ENCODE results near the gene DMD. TPM values are rescaled to one million over a fixed set of nuclear protein-coding genes. Genes with fewer than 3 reads are reported as not detected.

The DMD gene
- total and polyA plus RNA-seq, 12 donors = 28.5 to 228 (median 168) TPM

GRCh38 chrX:31222946-31223345, 1988.4 kb downstream of the DMD start:
- intact Hi-C loops (cut with DNase I) = no loop called here
- Histone ChIP-seq H3K27me3 (no peaks in the 10 kb centered on the region), H3K4me3 (no peak overlapping the region), H3K9me3 (no peaks in the 10 kb centered on the region), H3K27ac (no peak overlapping the region), H3K4me1 (peaks cover 0 to 30% (median 4%) of the 10 kb centered on the region in 9 donors), H3K36me3 (no peaks in the 10 kb centered on the region)
- 77 to 84% methylated on average over 6 of the region's 6 CpGs for WGBS, 2 donors
- no peak for ATAC-seq
- TF ChIP-seq CTCF (IDR thresholded peaks at IDR 0.05) = no peak
- DNase-seq = no peak

- DNase-seq (no peak), ATAC-seq (no peak)
- 60 to 67% methylated on average over 6 of the region's 6 CpGs for WGBS, 2 donors
- TF ChIP-seq CTCF (IDR thresholded peaks at IDR 0.05) = no peak
- no peaks in the 10 kb centered on the region for H3K9me3 ChIP-seq
- no peak overlapping the region for H3K4me3 ChIP-seq
- H3K4me1 ChIP-seq = peaks cover 0 to 47% (median 17%) of the 10 kb centered on the region in 9 donors
- intact Hi-C loops (cut with DNase I) = loop anchor here in 5 of 10 donors (10.0 kb wide), 3 partner anchors 46 to 436 kb away; no protein-coding TSS in a partner anchor
- H3K36me3 ChIP-seq = no peaks in the 10 kb centered on the region
- H3K27me3 ChIP-seq = no peaks in the 10 kb centered on the region
- H3K27ac ChIP-seq = no peak overlapping the region
Measured at GRCh38 chrX:31219174-31219573, 1992.2 kb downstream of the DMD start.

GRCh38 chrX:31217084-31217483, 1994.3 kb downstream of the DMD start:
- H3K36me3 ChIP-seq = no peaks in the 10 kb centered on the region
- whole genome bisulfite sequencing, 2 donors = 5 to 8% methylated on average over 2 of the region's 2 CpGs
- intact Hi-C loops (cut with DNase I) = loop anchor here in 5 of 10 donors (10.0 kb wide), 3 partner anchors 48 to 438 kb away; no protein-coding TSS in a partner anchor
- peak overlapping the region in 3 of 10 donors; percentile 21 to 47 (median 22) for H3K27ac ChIP-seq
- H3K27me3 ChIP-seq = no peaks in the 10 kb centered on the region
- H3K4me3 ChIP-seq = no peak overlapping the region
- H3K9me3 ChIP-seq = no peaks in the 10 kb centered on the region
- no peak for TF ChIP-seq CTCF (IDR thresholded peaks at IDR 0.05)
- peaks cover 0 to 50% (median 17%) of the 10 kb centered on the region in 9 donors for H3K4me1 ChIP-seq
- ATAC-seq (no peak), DNase-seq (no peak)

- no peak for DNase-seq
- TF ChIP-seq CTCF (IDR thresholded peaks at IDR 0.05) = no peak
- Histone ChIP-seq H3K36me3 (no peaks in the 10 kb centered on the region), H3K27me3 (peaks cover 0 to 3% (median 0%) of the 10 kb centered on the region in 7 donors), H3K27ac (no peak overlapping the region), H3K4me3 (no peak overlapping the region), H3K9me3 (no peaks in the 10 kb centered on the region), H3K4me1 (peaks cover 0 to 38% (median 9%) of the 10 kb centered on the region in 9 donors)
- ATAC-seq = no peak
- WGBS, 2 donors = 90 to 92% methylated on average over 7 of the region's 7 CpGs
- intact Hi-C loops (cut with DNase I) = loop anchor here in 5 of 10 donors (10.0 kb wide), 3 partner anchors 49 to 439 kb away; no protein-coding TSS in a partner anchor
Measured at GRCh38 chrX:31215277-31215815, 1996.0 kb downstream of the DMD start.
